A673 (cell line): ENCODE measurements around the gene BANK1.

Experiments
- EZH2 ChIP-seq: fragments of 200-600 bp; sonication (generic); IDR thresholded peaks from 2 replicates; pipeline ENCODE4 v1.6.1; 2017; ENCODE audit warnings: borderline replicate concordance, low read depth, mild to moderate bottlenecking, mixed read lengths, antibody characterized with exemption, low read length; ENCODE audit not compliant: poor library complexity, severe bottlenecking
- TF ChIP-seq, protein P1 (sequence below): fragments of 300-800, 200-600 bp; sonication (generic); conservative IDR thresholded peaks from 2 replicates; pipeline ENCODE4 v1.5.1; 2017; ENCODE audit warnings: low read depth, mild to moderate bottlenecking, antibody characterized with exemption, low read length, moderate library complexity, mixed read lengths

DNA sequence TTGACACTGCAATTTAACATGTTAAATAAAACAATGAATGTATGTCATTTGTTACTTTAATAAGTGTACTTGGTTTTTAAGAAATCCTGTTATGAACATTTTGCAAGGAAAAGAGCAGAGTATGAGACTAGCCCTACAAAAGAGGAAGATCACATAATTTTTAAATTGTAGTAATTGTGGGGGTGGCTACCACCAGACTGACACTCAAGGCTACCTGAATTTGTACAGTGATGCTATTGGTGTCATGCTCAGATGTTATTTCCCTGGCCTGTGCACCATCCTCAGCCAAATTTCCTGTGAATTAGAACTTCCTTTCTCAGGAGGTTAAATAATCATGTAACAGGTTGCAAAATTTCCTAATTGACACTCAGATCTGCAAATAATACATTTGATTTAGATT lies 157.5 kb downstream of the BANK1 start:
- TF ChIP-seq, protein P1, sequence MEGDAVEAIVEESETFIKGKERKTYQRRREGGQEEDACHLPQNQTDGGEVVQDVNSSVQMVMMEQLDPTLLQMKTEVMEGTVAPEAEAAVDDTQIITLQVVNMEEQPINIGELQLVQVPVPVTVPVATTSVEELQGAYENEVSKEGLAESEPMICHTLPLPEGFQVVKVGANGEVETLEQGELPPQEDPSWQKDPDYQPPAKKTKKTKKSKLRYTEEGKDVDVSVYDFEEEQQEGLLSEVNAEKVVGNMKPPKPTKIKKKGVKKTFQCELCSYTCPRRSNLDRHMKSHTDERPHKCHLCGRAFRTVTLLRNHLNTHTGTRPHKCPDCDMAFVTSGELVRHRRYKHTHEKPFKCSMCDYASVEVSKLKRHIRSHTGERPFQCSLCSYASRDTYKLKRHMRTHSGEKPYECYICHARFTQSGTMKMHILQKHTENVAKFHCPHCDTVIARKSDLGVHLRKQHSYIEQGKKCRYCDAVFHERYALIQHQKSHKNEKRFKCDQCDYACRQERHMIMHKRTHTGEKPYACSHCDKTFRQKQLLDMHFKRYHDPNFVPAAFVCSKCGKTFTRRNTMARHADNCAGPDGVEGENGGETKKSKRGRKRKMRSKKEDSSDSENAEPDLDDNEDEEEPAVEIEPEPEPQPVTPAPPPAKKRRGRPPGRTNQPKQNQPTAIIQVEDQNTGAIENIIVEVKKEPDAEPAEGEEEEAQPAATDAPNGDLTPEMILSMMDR, result no peak
- no peak for TF ChIP-seq EZH2
